Stimulated activated effector memory CD8-positive, alpha-beta T cell treated with anti-CD3 and anti-CD28 coated beads, Interleukin-12 subunit alpha, Interleukin-12 subunit beta, amount 100 ng/mL, for 72 hours (primary cell): ENCODE measurements around the gene SWAP70.

Experiments
- ATAC-seq: fragments of 150-1000 bp; cut with Tn5 transposase; 2 replicates; pipeline ENCODE4 v1.10.0; 2021
- DNase-seq, 2 donors: peaks; one replicate each; pipeline ENCODE4 v3.0.0; 2021 to 2022; ENCODE audit warnings: low spot score in 2 of 2
- H3K27ac Mint-ChIP-seq: one replicate; pipeline ENCODE4 v1.8.0; 2022; ENCODE audit warnings: mild to moderate bottlenecking, mixed read lengths
- H3K36me3 Mint-ChIP-seq: one replicate; pipeline ENCODE4 v1.8.0; 2022; ENCODE audit warnings: mild to moderate bottlenecking, mixed read lengths
- H3K4me1 Mint-ChIP-seq: one replicate; pipeline ENCODE4 v1.8.0; 2022; ENCODE audit warnings: mixed read lengths
- H3K4me3 Mint-ChIP-seq: one replicate; pipeline ENCODE4 v1.8.0; 2022; ENCODE audit warnings: mild to moderate bottlenecking, mixed read lengths
- H3K9me3 Mint-ChIP-seq: one replicate; pipeline ENCODE4 v1.8.0; 2022; ENCODE audit warnings: mixed read lengths

Gene SWAP70

GRCh38 chr11:9775398-9775779 is 111.5 kb downstream of the SWAP70 start:
- H3K27ac Mint-ChIP-seq = no peak overlapping the region
- no peaks in the 10 kb centered on the region for H3K36me3 Mint-ChIP-seq
- H3K4me3 Mint-ChIP-seq = no peak overlapping the region
- no peaks in the 10 kb centered on the region for H3K9me3 Mint-ChIP-seq
- ATAC-seq = no peak
- H3K4me1 Mint-ChIP-seq = no peaks in the 10 kb centered on the region
- DNase-seq = no peak

- Mint-ChIP-seq H3K36me3 (no peaks in the 10 kb centered on the region), H3K9me3 (no peaks in the 10 kb centered on the region), H3K27ac (no peak overlapping the region), H3K4me1 (no peaks in the 10 kb centered on the region), H3K4me3 (no peak overlapping the region)
- no peak for DNase-seq
- no peak for ATAC-seq
Measured at GRCh38 chr11:9776203-9776602, 112.3 kb downstream of the SWAP70 start.

DNA sequence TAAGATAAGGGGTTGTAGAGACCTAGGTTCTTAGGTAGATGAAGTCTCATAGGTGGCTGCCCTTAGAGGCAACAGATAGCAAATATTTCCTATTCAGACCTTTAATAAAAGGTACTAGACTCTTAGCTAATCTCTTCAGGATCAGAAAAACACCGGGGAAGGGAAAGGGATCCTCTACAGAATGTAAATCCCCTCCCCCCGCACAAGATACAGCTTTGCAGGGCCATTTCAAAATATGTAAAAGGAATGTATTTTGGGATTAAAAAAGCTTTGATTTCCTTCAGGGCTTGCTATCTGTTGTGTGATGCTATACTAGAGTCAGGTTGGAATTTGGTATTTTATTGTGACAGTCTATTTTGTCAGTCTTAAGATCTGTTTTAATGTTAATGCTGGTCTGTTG is 113.2 kb downstream of the SWAP70 start:
- no peak overlapping the region for H3K27ac Mint-ChIP-seq
- no peak for ATAC-seq
- no peaks in the 10 kb centered on the region for H3K9me3 Mint-ChIP-seq
- DNase-seq = no peak
- H3K4me1 Mint-ChIP-seq = no peaks in the 10 kb centered on the region
- peaks cover 4% of the 10 kb centered on the region for H3K36me3 Mint-ChIP-seq
- no peak overlapping the region for H3K4me3 Mint-ChIP-seq

- peaks cover 9% of the 10 kb centered on the region for H3K36me3 Mint-ChIP-seq
- no peaks in the 10 kb centered on the region for H3K9me3 Mint-ChIP-seq
- ATAC-seq (no peak), DNase-seq (no peak)
- no peaks in the 10 kb centered on the region for H3K4me1 Mint-ChIP-seq
- H3K4me3 Mint-ChIP-seq = no peak overlapping the region
- no peak overlapping the region for H3K27ac Mint-ChIP-seq
Measured at GRCh38 chr11:9777525-9777924, 113.6 kb downstream of the SWAP70 start.

GRCh38 chr11:9780929-9781328 is 117.1 kb downstream of the SWAP70 start:
- H3K36me3 Mint-ChIP-seq = peaks cover 17% of the 10 kb centered on the region
- H3K4me3 Mint-ChIP-seq = no peak overlapping the region
- no peaks in the 10 kb centered on the region for H3K9me3 Mint-ChIP-seq
- ATAC-seq (no peak), DNase-seq (no peak)
- no peaks in the 10 kb centered on the region for H3K4me1 Mint-ChIP-seq
- H3K27ac Mint-ChIP-seq = no peak overlapping the region

GRCh38 chr11:9783986-9784385 is 120.1 kb downstream of the SWAP70 start:
- Mint-ChIP-seq H3K36me3 (peaks cover 29% of the 10 kb centered on the region), H3K27ac (peak overlapping the region; percentile 26), H3K4me1 (no peaks in the 10 kb centered on the region), H3K4me3 (no peak overlapping the region), H3K9me3 (no peaks in the 10 kb centered on the region)
- DNase-seq (no peak), ATAC-seq (no peak)

GRCh38 chr11:9784602-9785315 is 120.9 kb downstream of the SWAP70 start:
- ATAC-seq (no peak), DNase-seq (no peak)
- Mint-ChIP-seq H3K4me3 (no peak overlapping the region), H3K9me3 (no peaks in the 10 kb centered on the region), H3K4me1 (no peaks in the 10 kb centered on the region), H3K27ac (peak overlapping the region; percentile 26), H3K36me3 (peaks cover 33% of the 10 kb centered on the region)

DNA sequence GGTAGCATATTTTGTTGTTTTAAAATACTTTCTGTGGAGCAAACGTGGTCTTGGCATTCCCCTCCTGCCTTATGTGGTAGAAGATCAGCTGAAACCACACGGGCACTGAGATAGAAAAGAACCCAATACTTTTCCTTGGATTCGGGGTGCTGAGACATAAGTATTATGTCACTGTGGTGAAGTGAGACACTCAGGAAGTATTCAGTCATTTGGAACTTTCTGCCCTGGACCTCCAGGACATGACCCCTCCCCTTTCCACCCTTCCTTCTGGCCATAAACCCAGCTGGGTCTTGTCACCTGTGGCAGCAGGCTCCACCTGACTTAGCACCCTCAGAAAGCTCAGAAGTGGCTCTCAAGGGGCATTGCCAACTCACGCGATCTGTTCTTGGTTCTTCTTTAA is 123.4 kb downstream of the SWAP70 start:
- H3K4me1 Mint-ChIP-seq = no peaks in the 10 kb centered on the region
- no peaks in the 10 kb centered on the region for H3K9me3 Mint-ChIP-seq

DNA sequence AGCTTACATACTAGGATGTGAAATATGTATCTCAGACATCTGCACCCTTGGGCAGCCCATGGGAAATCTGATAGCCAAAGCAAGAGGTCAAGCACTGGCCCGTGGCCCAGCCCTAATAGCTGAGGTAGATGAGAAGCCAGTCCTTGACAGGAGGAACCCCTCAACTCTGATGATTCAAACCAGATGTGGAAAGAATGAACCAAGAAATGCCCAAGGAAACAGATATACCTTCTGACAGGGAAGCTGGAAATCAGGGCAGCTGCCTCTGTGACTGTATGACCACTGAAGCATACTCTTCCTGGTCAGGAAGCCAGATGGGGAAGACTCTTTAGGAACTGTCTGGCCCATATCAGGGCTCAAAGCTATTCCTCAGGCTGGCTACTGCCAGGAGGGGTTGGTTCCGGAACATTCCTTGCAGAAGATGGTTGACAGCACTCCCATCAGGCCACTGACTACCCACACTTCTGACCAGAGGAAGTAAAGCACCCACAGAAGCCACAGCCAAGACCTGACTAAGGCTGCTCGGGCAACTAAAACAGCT is 124.2 kb downstream of the SWAP70 start:
- Mint-ChIP-seq H3K9me3 (no peaks in the 10 kb centered on the region), H3K4me1 (no peaks in the 10 kb centered on the region), H3K36me3 (peaks cover 27% of the 10 kb centered on the region), H3K4me3 (no peak overlapping the region), H3K27ac (peak overlapping the region; percentile 47)
- no peak for ATAC-seq
- no peak for DNase-seq

More for the DNA sequence above, 123.4 kb downstream of the SWAP70 start:
- Mint-ChIP-seq H3K36me3 (peaks cover 29% of the 10 kb centered on the region), H3K4me3 (no peak overlapping the region), H3K27ac (peak overlapping the region; percentile 47)
- DNase-seq (no peak), ATAC-seq (no peak)

DNA sequence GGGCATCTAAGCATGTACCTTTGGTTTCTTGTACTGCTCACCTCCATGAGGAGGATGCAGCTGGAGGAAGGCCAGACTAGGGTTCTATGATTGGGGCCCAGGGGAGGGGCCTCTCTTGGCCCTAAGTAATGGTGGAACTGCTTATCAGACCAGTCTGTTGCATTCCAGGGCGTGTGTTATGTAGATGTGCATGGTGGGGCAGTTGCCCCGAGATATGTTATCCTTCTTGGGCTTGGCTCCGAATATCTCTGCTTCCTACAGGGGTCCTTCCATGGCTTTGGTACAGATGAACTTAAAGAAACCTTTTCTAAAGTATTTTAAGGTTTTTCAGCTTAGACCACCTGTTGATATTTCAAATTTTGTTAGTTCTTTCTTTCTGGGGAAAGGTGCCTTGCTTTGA is 126.0 kb downstream of the SWAP70 start:
- DNase-seq (no peak), ATAC-seq (no peak)
- no peaks in the 10 kb centered on the region for H3K4me1 Mint-ChIP-seq
- no peak overlapping the region for H3K27ac Mint-ChIP-seq
- H3K36me3 Mint-ChIP-seq = peaks cover 23% of the 10 kb centered on the region
- no peaks in the 10 kb centered on the region for H3K9me3 Mint-ChIP-seq
- H3K4me3 Mint-ChIP-seq = no peak overlapping the region

DNA sequence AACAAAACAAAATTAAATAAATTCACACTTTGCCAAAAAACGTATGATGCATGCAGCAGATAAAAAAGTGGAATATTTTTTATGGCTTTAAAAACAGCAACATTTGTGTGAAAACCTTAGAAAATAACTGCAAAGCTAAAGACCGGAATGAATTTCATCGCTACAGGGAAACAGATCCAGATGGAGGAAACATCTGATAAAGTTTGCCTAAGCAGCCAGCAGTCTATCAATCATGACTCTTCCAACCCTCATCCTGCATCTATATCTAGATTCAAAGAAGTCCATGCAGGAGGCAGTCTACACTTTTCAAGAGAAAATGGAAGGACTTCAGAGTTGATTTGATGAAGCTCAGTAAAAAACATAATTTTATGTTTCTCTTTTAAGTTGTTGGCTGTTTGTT is 126.8 kb downstream of the SWAP70 start:
- DNase-seq (no peak), ATAC-seq (no peak)
- H3K4me3 Mint-ChIP-seq = no peak overlapping the region

DNA sequence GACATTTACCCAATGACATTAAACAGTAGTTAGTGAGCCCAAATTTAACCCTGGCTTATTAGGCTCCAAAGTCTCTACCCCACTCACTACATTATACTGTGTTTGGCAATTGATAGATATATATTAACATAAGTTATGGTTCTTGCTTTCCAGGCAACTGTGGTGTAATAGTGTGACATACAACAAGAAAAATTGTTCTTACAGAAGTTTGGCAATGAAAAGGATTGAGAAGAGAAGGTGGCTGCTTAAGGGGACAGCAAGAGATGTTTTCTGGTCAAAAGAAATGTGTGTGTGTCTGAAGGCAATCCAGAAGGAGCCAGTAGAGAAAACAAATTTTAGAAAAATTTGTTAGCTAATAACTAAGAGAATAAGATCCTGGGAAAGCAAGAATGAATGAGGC is 132.4 kb downstream of the SWAP70 start:
- no peak for DNase-seq
- Mint-ChIP-seq H3K4me1 (no peaks in the 10 kb centered on the region), H3K36me3 (no peaks in the 10 kb centered on the region), H3K9me3 (no peaks in the 10 kb centered on the region), H3K27ac (no peak overlapping the region), H3K4me3 (no peak overlapping the region)
- no peak for ATAC-seq

More for the DNA sequence above, 126.8 kb downstream of the SWAP70 start:
- H3K27ac Mint-ChIP-seq = no peak overlapping the region
- H3K36me3 Mint-ChIP-seq = peaks cover 19% of the 10 kb centered on the region
- H3K4me1 Mint-ChIP-seq = no peaks in the 10 kb centered on the region
- no peaks in the 10 kb centered on the region for H3K9me3 Mint-ChIP-seq

DNA sequence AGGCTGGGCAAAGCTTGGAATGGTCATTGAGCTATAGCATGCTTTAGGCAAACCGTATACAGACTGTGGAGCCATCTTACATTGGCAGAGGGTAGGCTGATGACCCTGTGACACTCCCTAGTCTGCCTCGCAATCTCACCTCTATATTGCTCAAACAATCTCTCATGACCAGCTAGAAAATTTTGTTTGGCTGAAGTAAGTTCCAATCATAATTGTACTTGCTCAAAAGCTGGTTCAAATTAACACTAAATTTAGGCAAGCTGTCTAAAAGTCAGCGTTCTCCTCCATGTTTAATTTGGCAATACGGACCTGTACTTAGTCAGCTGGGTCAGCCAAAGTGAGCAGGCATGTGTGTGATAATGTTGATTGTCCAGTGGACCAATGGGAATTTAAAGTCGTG is 133.0 kb downstream of the SWAP70 start:
- no peak overlapping the region for H3K27ac Mint-ChIP-seq
- no peaks in the 10 kb centered on the region for H3K4me1 Mint-ChIP-seq
- no peaks in the 10 kb centered on the region for H3K36me3 Mint-ChIP-seq
- ATAC-seq (no peak), DNase-seq (no peak)
- H3K4me3 Mint-ChIP-seq = no peak overlapping the region
- no peaks in the 10 kb centered on the region for H3K9me3 Mint-ChIP-seq

DNA sequence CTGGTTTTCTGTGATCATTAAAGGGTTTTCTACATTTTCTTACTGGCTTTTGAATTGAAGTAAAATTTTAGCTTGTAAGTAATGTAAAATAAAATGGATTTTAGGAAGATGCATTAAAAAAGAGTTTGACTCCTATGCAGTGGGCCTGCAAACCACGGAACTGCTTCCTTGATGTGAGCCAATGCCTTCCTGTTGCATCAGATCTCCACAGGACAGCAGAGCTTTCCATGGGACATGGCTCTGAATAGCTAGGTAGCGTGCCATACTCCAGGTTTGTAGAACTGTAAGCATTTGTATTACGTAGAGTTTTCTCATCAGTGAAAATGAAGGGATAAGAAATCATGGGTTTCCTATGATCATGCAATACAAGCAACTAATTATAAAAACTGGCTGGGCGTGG is 133.4 kb downstream of the SWAP70 start:
- ATAC-seq = no peak
- H3K27ac Mint-ChIP-seq = no peak overlapping the region
- no peaks in the 10 kb centered on the region for H3K4me1 Mint-ChIP-seq
- H3K36me3 Mint-ChIP-seq = no peaks in the 10 kb centered on the region
- H3K9me3 Mint-ChIP-seq = no peaks in the 10 kb centered on the region
- no peak overlapping the region for H3K4me3 Mint-ChIP-seq
- no peak for DNase-seq

DNA sequence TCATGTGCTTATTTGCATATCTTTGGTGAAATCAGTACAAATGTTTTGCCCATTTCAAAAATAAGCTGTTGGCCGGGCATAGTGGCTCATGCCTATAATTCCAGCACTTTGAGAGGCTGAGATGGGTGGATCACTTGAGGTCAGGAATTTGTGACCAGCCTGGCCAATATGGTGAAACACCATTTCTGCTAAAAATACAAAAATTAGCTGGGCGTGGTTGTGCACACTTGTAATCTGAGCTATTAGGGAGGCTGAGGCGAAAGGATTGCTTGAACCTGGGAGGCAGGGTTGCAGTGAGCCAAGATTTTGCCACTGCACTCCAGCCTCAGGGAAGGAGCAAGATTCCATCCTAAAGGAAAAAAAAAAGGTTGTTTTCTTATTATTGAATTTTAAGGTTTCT is 136.0 kb downstream of the SWAP70 start:
- H3K4me1 Mint-ChIP-seq = no peaks in the 10 kb centered on the region
- no peaks in the 10 kb centered on the region for H3K36me3 Mint-ChIP-seq
- H3K4me3 Mint-ChIP-seq = no peak overlapping the region
- H3K27ac Mint-ChIP-seq = no peak overlapping the region
- H3K9me3 Mint-ChIP-seq = no peaks in the 10 kb centered on the region
- DNase-seq (no peak), ATAC-seq (no peak)

GRCh38 chr11:9802291-9802861 is 138.5 kb downstream of the SWAP70 start:
- Mint-ChIP-seq H3K36me3 (no peaks in the 10 kb centered on the region), H3K4me1 (no peaks in the 10 kb centered on the region), H3K27ac (no peak overlapping the region), H3K4me3 (no peak overlapping the region), H3K9me3 (no peaks in the 10 kb centered on the region)
- ATAC-seq = no peak
- no peak for DNase-seq
